Measurements from ENCODE around the gene AOPEP.

DNA sequence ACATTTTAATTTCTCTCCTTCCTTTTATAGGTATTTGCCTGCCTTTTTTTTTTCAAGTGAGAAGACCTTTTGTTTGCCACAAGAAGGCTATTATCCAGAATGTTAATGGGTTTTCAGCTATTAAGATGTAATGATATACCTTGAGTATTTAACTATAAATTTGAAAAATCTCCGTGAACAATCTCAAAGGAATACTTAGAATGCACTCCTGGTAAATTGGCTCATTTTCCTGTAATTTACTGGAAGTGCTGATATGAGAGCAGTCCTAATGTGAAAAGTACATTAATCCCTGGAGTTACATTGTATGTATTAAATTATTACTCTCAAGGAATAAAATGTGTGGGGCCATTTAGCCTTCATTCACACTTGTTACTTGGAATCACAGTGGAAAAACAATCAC is 32.4 kb downstream of the AOPEP start:
- TF ChIP-seq MAZ (IDR thresholded peaks at IDR 0.05; ENCODE audit: borderline replicate concordance, low read depth, low read length), result no peak
- TF ChIP-seq MAZ (CRISPR knock-in tag; IDR thresholded peaks at IDR 0.05; ENCODE audit: low read depth), result no peak
- TF ChIP-seq, protein P1, sequence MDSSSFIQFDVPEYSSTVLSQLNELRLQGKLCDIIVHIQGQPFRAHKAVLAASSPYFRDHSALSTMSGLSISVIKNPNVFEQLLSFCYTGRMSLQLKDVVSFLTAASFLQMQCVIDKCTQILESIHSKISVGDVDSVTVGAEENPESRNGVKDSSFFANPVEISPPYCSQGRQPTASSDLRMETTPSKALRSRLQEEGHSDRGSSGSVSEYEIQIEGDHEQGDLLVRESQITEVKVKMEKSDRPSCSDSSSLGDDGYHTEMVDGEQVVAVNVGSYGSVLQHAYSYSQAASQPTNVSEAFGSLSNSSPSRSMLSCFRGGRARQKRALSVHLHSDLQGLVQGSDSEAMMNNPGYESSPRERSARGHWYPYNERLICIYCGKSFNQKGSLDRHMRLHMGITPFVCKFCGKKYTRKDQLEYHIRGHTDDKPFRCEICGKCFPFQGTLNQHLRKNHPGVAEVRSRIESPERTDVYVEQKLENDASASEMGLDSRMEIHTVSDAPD (CRISPR knock-in tag; IDR thresholded peaks at IDR 0.05), result no peak
- no peak for TF ChIP-seq ZFP37 (CRISPR knock-in tag; IDR thresholded peaks at IDR 0.05; ENCODE audit: borderline replicate concordance)
- no peak for TF ChIP-seq HCFC1 (IDR thresholded peaks at IDR 0.05; ENCODE audit: low read depth, low read length)
- no peak for TF ChIP-seq CHD4 (IDR thresholded peaks at IDR 0.05; ENCODE audit: borderline replicate concordance, low read length)
- TF ChIP-seq, protein P2, sequence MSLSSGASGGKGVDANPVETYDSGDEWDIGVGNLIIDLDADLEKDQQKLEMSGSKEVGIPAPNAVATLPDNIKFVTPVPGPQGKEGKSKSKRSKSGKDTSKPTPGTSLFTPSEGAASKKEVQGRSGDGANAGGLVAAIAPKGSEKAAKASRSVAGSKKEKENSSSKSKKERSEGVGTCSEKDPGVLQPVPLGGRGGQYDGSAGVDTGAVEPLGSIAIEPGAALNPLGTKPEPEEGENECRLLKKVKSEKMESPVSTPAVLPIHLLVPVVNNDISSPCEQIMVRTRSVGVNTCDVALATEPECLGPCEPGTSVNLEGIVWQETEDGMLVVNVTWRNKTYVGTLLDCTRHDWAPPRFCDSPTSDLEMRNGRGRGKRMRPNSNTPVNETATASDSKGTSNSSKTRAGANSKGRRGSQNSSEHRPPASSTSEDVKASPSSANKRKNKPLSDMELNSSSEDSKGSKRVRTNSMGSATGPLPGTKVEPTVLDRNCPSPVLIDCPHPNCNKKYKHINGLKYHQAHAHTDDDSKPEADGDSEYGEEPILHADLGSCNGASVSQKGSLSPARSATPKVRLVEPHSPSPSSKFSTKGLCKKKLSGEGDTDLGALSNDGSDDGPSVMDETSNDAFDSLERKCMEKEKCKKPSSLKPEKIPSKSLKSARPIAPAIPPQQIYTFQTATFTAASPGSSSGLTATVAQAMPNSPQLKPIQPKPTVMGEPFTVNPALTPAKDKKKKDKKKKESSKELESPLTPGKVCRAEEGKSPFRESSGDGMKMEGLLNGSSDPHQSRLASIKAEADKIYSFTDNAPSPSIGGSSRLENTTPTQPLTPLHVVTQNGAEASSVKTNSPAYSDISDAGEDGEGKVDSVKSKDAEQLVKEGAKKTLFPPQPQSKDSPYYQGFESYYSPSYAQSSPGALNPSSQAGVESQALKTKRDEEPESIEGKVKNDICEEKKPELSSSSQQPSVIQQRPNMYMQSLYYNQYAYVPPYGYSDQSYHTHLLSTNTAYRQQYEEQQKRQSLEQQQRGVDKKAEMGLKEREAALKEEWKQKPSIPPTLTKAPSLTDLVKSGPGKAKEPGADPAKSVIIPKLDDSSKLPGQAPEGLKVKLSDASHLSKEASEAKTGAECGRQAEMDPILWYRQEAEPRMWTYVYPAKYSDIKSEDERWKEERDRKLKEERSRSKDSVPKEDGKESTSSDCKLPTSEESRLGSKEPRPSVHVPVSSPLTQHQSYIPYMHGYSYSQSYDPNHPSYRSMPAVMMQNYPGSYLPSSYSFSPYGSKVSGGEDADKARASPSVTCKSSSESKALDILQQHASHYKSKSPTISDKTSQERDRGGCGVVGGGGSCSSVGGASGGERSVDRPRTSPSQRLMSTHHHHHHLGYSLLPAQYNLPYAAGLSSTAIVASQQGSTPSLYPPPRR (CRISPR knock-in tag; IDR thresholded peaks at IDR 0.05; ENCODE audit: borderline replicate concordance), result no peak
- TF ChIP-seq, protein P3, sequence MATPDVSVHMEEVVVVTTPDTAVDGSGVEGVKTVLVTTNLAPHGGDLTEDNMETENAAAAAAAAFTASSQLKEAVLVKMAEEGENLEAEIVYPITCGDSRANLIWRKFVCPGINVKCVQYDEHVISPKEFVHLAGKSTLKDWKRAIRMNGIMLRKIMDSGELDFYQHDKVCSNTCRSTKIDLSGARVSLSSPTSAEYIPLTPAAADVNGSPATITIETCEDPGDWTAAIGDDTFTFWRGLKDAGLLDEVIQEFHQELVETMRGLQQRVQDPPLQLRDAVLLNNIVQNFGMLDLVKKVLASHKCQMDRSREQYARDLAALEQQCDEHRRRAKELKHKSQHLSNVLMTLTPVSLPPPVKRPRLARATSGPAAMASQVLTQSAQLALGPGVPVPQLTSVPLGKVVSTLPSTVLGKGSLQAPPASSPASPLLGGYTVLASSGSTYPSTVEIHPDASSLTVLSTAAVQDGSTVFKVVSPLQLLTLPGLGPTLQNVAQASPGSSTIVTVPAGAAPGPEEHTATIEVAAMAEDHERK (CRISPR knock-in tag; IDR thresholded peaks at IDR 0.05; ENCODE audit: low read depth), result no peak
- no peak for TF ChIP-seq FOXK2 (IDR thresholded peaks at IDR 0.05)
- TF ChIP-seq NFE2L1 (CRISPR knock-in tag; IDR thresholded peaks at IDR 0.05; ENCODE audit: borderline replicate concordance), result no peak
- TF ChIP-seq GATAD2A (CRISPR knock-in tag; IDR thresholded peaks at IDR 0.05), result no peak
